Epithelial cell of prostate (primary cell): ENCODE measurements around the gene PHF24.
A peak's percentile ranks its signal among the peaks of the same experiment; 100 is the strongest.

Experiments used
- DNase-seq: peaks from one replicate; pipeline ENCODE4 v3.0.0-alpha.2; 2011; ENCODE audit warnings: low read depth, low spot score
- H3K27ac ChIP-seq: fragments of 450-650 bp; 2 replicates; pipeline ENCODE4 v1.5.1; 2017; ENCODE audit warnings: mild to moderate bottlenecking

PHF24 gene

GRCh38 chr9:34982361-34982760 is 24.3 kb downstream of the PHF24 start:
- H3K27ac ChIP-seq, result no peak overlapping the region
- no peak for DNase-seq

GRCh38 chr9:34983209-34983608 is 25.1 kb downstream of the PHF24 start:
- DNase-seq, result no peak
- H3K27ac ChIP-seq, result no peak overlapping the region

GRCh38 chr9:34984049-34984448 is 26.0 kb downstream of the PHF24 start:
- no peak for DNase-seq
- H3K27ac ChIP-seq, result no peak overlapping the region

GRCh38 chr9:34985311-34985899 is 27.3 kb downstream of the PHF24 start:
- no peak for DNase-seq
- no peak overlapping the region for H3K27ac ChIP-seq

- DNase-seq, result no peak
- peak overlapping the region; percentile 86 for H3K27ac ChIP-seq
These were observed 28.5 kb downstream of the PHF24 start for GRCh38 chr9:34986540-34987047.

GRCh38 chr9:34987160-34987901 is 29.2 kb downstream of the PHF24 start:
- DNase-seq, result no peak
- H3K27ac ChIP-seq, result peak overlapping the region; percentile 86

- H3K27ac ChIP-seq, result peak overlapping the region; percentile 86
- no peak for DNase-seq
These were observed 30.3 kb downstream of the PHF24 start for GRCh38 chr9:34988218-34989002.

GRCh38 chr9:34989003-34989945 is 31.2 kb downstream of the PHF24 start, which contains the start of gene DNAJB5:
TSS of gene DNAJB5 (plus strand) at chr9:34989745. CDS start at chr9:34990631, 886 bp downstream.
- DNase-seq, result peak; percentile 98
- peak within 1 kb of the TSS; percentile 86 for H3K27ac ChIP-seq

- H3K27ac ChIP-seq, result peak overlapping the region; percentile 86
- DNase-seq, result no peak
These were observed 32.0 kb downstream of the PHF24 start for GRCh38 chr9:34989946-34990635.

- peak overlapping the region; percentile 86 for H3K27ac ChIP-seq
- DNase-seq, result no peak
These were observed 33.0 kb downstream of the PHF24 start for GRCh38 chr9:34990908-34991606.

- DNase-seq, result no peak
- H3K27ac ChIP-seq, result peak overlapping the region; percentile 86
These were observed 33.7 kb downstream of the PHF24 start for GRCh38 chr9:34991607-34992375.

- peak overlapping the region; percentile 86 for H3K27ac ChIP-seq
- no peak for DNase-seq
These were observed 34.4 kb downstream of the PHF24 start for GRCh38 chr9:34992376-34992951.

- H3K27ac ChIP-seq, result peak overlapping the region; percentile 86
- no peak for DNase-seq
These were observed 35.6 kb downstream of the PHF24 start for GRCh38 chr9:34993502-34994259.

GRCh38 chr9:34994260-34994899 is 36.3 kb downstream of the PHF24 start:
- no peak for DNase-seq
- H3K27ac ChIP-seq, result peak overlapping the region; percentile 86

- peak overlapping the region; percentile 86 for H3K27ac ChIP-seq
- DNase-seq, result peak; percentile 73
These were observed 37.0 kb downstream of the PHF24 start for GRCh38 chr9:34994900-34995669.

GRCh38 chr9:34995670-34996060 is 37.6 kb downstream of the PHF24 start:
- H3K27ac ChIP-seq, result peak overlapping the region; percentile 86
- no peak for DNase-seq
